GM23338 (cell line): ENCODE data around the gene ATG7. TPM values are rescaled to one million over a fixed set of nuclear protein-coding genes. Genes with fewer than 3 reads are reported as not detected.

Experiments
- ATAC-seq: fragments of 200-7000 bp; cut with Tn5 transposase; 3 replicates; pipeline ENCODE4 v1.9.1; 2020
- DNase-seq: peaks from one replicate; pipeline ENCODE4 v3.0.0-alpha.2; 2015; ENCODE audit warnings: low spot score
- H2AFZ ChIP-seq: fragments of 200-600 bp; sonication (generic); 2 replicates; pipeline ENCODE4 v1.8.0; 2016; ENCODE audit warnings: antibody characterized with exemption, mild to moderate bottlenecking, moderate library complexity
- H3F3A ChIP-seq: fragments of 200-600 bp; sonication (generic); replicated peaks from 2 replicates; pipeline ENCODE4 v1.8.0; 2017; ENCODE audit warnings: antibody characterized with exemption, mixed run types, low read depth
- H3K27ac ChIP-seq: fragments of 200-600 bp; sonication (generic); 2 replicates; pipeline ENCODE4 v1.6.1; 2016; ENCODE audit warnings: low read depth
- H3K27me3 ChIP-seq: fragments of 200-600 bp; sonication (generic); 2 replicates; pipeline ENCODE4 v1.8.0; 2016; ENCODE audit warnings: mild to moderate bottlenecking, mixed run types, moderate library complexity; ENCODE audit not compliant: insufficient read depth
- H3K36me3 ChIP-seq: fragments of 200-600 bp; sonication (generic); 2 replicates; pipeline ENCODE4 v1.8.0; 2016; ENCODE audit warnings: mild to moderate bottlenecking; ENCODE audit not compliant: insufficient read depth
- H3K4me1 ChIP-seq: fragments of 200-600 bp; sonication (generic); 2 replicates; pipeline ENCODE4 v1.8.0; 2016; ENCODE audit warnings: mild to moderate bottlenecking, moderate library complexity; ENCODE audit not compliant: insufficient read depth
- H3K4me2 ChIP-seq: fragments of 200-600 bp; sonication (generic); 2 replicates; pipeline ENCODE4 v1.7.1; 2017; ENCODE audit warnings: mixed run types
- H3K4me3 ChIP-seq: fragments of 200-600 bp; sonication (generic); 2 replicates; pipeline ENCODE4 v1.6.1; 2016; ENCODE audit warnings: mixed run types
- H3K79me2 ChIP-seq: fragments of 200-600 bp; sonication (generic); replicated peaks from 2 replicates; pipeline ENCODE4 v1.8.0; 2017; ENCODE audit warnings: mild to moderate bottlenecking; ENCODE audit not compliant: insufficient read depth
- H3K9me2 ChIP-seq: fragments of 200-600 bp; sonication (generic); 2 replicates; pipeline ENCODE4 v1.8.0; 2017; ENCODE audit not compliant: insufficient read depth
- H4K20me1 ChIP-seq: fragments of 200-600 bp; sonication (generic); replicated peaks from 2 replicates; pipeline ENCODE4 v1.8.0; 2017; ENCODE audit warnings: mild to moderate bottlenecking; ENCODE audit not compliant: insufficient read depth
- H3K27ac Mint-ChIP-seq: 2 replicates; pipeline ENCODE4 v1.8.0; 2020; ENCODE audit warnings: inconsistent platforms, mild to moderate bottlenecking, moderate library complexity, mixed read lengths
- H3K27me3 Mint-ChIP-seq: 3 replicates; pipeline ENCODE4 v1.8.0; 2022; ENCODE audit warnings: low read depth, mild to moderate bottlenecking, moderate library complexity, mixed read lengths, inconsistent platforms; ENCODE audit not compliant: insufficient read depth, poor library complexity
- H3K36me3 Mint-ChIP-seq: 3 replicates; pipeline ENCODE4 v1.8.0; 2021; ENCODE audit warnings: low read depth, mild to moderate bottlenecking, inconsistent platforms, moderate library complexity, mixed read lengths
- H3K4me1 Mint-ChIP-seq: 3 replicates; pipeline ENCODE4 v1.8.0; 2020; ENCODE audit warnings: mild to moderate bottlenecking, inconsistent platforms, mixed read lengths
- H3K4me3 Mint-ChIP-seq: 3 replicates; pipeline ENCODE4 v1.8.0; 2021; ENCODE audit warnings: moderate library complexity, mild to moderate bottlenecking, inconsistent platforms, mixed read lengths
- H3K9me3 Mint-ChIP-seq: 3 replicates; pipeline ENCODE4 v1.8.0; 2020; ENCODE audit warnings: moderate library complexity, mild to moderate bottlenecking, inconsistent platforms, mixed read lengths
- CREB1 ChIP-seq: fragments of 250-450 bp; sonication (Bioruptor Pico); IDR thresholded peaks from 2 replicates; pipeline ENCODE4 v1.5.0; 2020; ENCODE audit warnings: low read depth, mild to moderate bottlenecking, moderate library complexity
- CTCF ChIP-seq, 2 experiments: fragments of 200-600 bp in 1 of 2; sonication (generic) in 1 of 2; conservative IDR thresholded peaks; 2 replicates each; pipeline versions ENCODE4 v1.5.1 to v1.6.1; 2016 to 2017; ENCODE audit warnings: antibody characterized with exemption in 2 of 2, low read depth in 2 of 2, mild to moderate bottlenecking in 2 of 2, moderate library complexity in 1 of 2
- ETS1 ChIP-seq: IDR thresholded peaks from 2 replicates; pipeline ENCODE4 v1.6.1; 2016; ENCODE audit warnings: antibody characterized with exemption
- EZH2 ChIP-seq: fragments of 200-600 bp; sonication (generic); IDR thresholded peaks from one replicate; pipeline ENCODE4 v1.8.0; 2017; ENCODE audit warnings: antibody characterized with exemption, mild to moderate bottlenecking, low read depth; ENCODE audit not compliant: unreplicated experiment
- EZH2phosphoT487 ChIP-seq: fragments of 200-600 bp; sonication (generic); IDR thresholded peaks from one replicate; pipeline ENCODE4 v1.8.1; 2018; ENCODE audit warnings: antibody characterized with exemption; ENCODE audit not compliant: unreplicated experiment
- NANOG ChIP-seq: IDR thresholded peaks from 2 replicates; pipeline ENCODE4 v1.6.1; 2016; ENCODE audit warnings: antibody characterized with exemption, borderline replicate concordance
- POLR2AphosphoS5 ChIP-seq: IDR thresholded peaks from 2 replicates; pipeline ENCODE4 v1.6.1; 2016; ENCODE audit warnings: antibody characterized with exemption, low read depth
- REST ChIP-seq: IDR thresholded peaks from one replicate; pipeline ENCODE4 v1.6.1; 2018; ENCODE audit warnings: antibody characterized with exemption; ENCODE audit not compliant: unreplicated experiment
- STAT1 ChIP-seq: IDR thresholded peaks from one replicate; pipeline ENCODE4 v1.6.1; 2016; ENCODE audit warnings: antibody characterized with exemption; ENCODE audit not compliant: unreplicated experiment
- ZNF114 ChIP-seq: fragments of 250-450 bp; sonication (Bioruptor Pico); IDR thresholded peaks from 2 replicates; pipeline ENCODE4 v1.5.0; 2020; ENCODE audit warnings: mild to moderate bottlenecking, moderate library complexity
- ZNF331 ChIP-seq: fragments of 250-450 bp; sonication (Bioruptor Pico); IDR thresholded peaks from 2 replicates; pipeline ENCODE4 v1.5.0; 2020; ENCODE audit warnings: low read depth, mild to moderate bottlenecking, moderate library complexity
- ZNF462 ChIP-seq: fragments of 250-450 bp; sonication (Bioruptor Pico); IDR thresholded peaks from 2 replicates; pipeline ENCODE4 v1.5.0; 2020; ENCODE audit warnings: mild to moderate bottlenecking, moderate library complexity
- polyA plus RNA-seq: library from polyadenylated mRNA; unstranded; fragments of >200 nt; fragmentation: Nextera tagmentation; extraction: Ambion mirVana; gene quantifications from 2 replicates; pipeline ENCODE4 v1.2.1, GENCODE V29; 2016
- total RNA-seq: library from RNA; depleted of rRNA; stranded (reverse); fragments of >200 nt; shearing (Covaris generic); gene quantifications from 2 replicates; pipeline ENCODE4 v1.2.3, GENCODE V29; 2014

Gene ATG7
- total and polyA plus RNA-seq, 2 experiments from 2014 or later, result 16.2 to 36.7 TPM

- ATAC-seq (no peak), DNase-seq (no peak)
- Histone ChIP-seq H3K36me3 (no peaks in the 10 kb centered on the region), H4K20me1 (no peaks in the 10 kb centered on the region), H3K4me3 (no peak overlapping the region), H3K27ac (no peak overlapping the region), H2AFZ (no peak overlapping the region), H3K79me2 (no peaks in the 10 kb centered on the region), H3K4me2 (no peak overlapping the region), H3K9me2 (no peaks in the 10 kb centered on the region), H3F3A (no peaks in the 10 kb centered on the region), H3K4me1 (no peaks in the 10 kb centered on the region; the same call in 1 of the 2 replicates), H3K27me3 (no peaks in the 10 kb centered on the region)
- no peaks in the 10 kb centered on the region for H3K27me3 Mint-ChIP-seq
- no peak overlapping the region for H3K4me3 Mint-ChIP-seq
- no peak overlapping the region for H3K27ac Mint-ChIP-seq
- H3K36me3 Mint-ChIP-seq, result peaks cover 4% of the 10 kb centered on the region; the same call in 2 of the 3 replicates
- H3K4me1 Mint-ChIP-seq, result peaks cover 5% of the 10 kb centered on the region; the same call in 2 of the 3 replicates
- TF ChIP-seq POLR2AphosphoS5, result no peak
- TF ChIP-seq ZNF462 (CRISPR knock-in tag), result no peak
- no peak for TF ChIP-seq NANOG
- no peak for TF ChIP-seq ZNF331
- no peak for TF ChIP-seq REST
- TF ChIP-seq ZNF114 (CRISPR knock-in tag), result no peak
- no peak for TF ChIP-seq STAT1
- no peak for TF ChIP-seq EZH2phosphoT487
- TF ChIP-seq CREB1 (CRISPR knock-in tag), result no peak
- no peak for TF ChIP-seq ETS1
- no peak for TF ChIP-seq EZH2
- no peak for TF ChIP-seq CTCF (conservative IDR thresholded peaks at IDR 0.05; ENCODE audit: low read depth in 2 of 2)
- no peaks in the 10 kb centered on the region for H3K9me3 Mint-ChIP-seq
These were observed 55.4 kb downstream of the ATG7 start for GRCh38 chr3:11327619-11328018.
